Endothelial cell of umbilical vein (primary cell): ENCODE measurements around the gene MISFA. TPM values are rescaled to one million over a fixed set of nuclear protein-coding genes. Genes with fewer than 3 reads are reported as not detected.

Source experiments
- BruUV-seq: library from RNA; stranded (reverse); fragments of 400-500 nt; replicated peaks from 2 replicates; lab custom pipeline; 2021; lab: Mats Ljungman, UMichigan
- CTCF ChIA-PET: fragments of 300-600, 350-600 bp; sonication (Branson Sonifier 250); formaldehyde crosslinking; loops from one replicate; lab custom pipeline; 2021; ENCODE audit warnings: antibody characterized with exemption, inconsistent platforms; lab: Charles Lee
- POLR2A ChIA-PET: fragments of 300-600, 350-600 bp; sonication (Branson Sonifier 250); formaldehyde crosslinking; loops from one replicate; lab custom pipeline; 2021; ENCODE audit warnings: antibody characterized with exemption, inconsistent platforms; lab: Charles Lee
- DNase-seq: peaks from one replicate; pipeline ENCODE4 v3.0.0-alpha.2; 2011; ENCODE audit warnings: low read depth, low spot score
- FAIRE-seq: peaks from 2 replicates; lab custom pipeline; 2011; peaks lifted over from hg19 to GRCh38; lab: Jason Lieb, UNC
- H2AFZ ChIP-seq: 2 replicates; pipeline ENCODE4 v1.6.0; 2012; ENCODE audit warnings: low read depth, low read length, control low read depth, inconsistent platforms
- H3K27ac ChIP-seq: 2 replicates; pipeline ENCODE4 v1.5.1; 2011; ENCODE audit warnings: low read depth, mild to moderate bottlenecking, control low read depth, low read length, moderate library complexity; ENCODE audit not compliant: insufficient read depth
- H3K27me3 ChIP-seq, 2 experiments: 2 replicates each; pipeline versions ENCODE4 v1.6.0 to v1.6.1; 2011; ENCODE audit warnings: low read length in 2 of 2, mixed read lengths in 1 of 2; ENCODE audit not compliant: control insufficient read depth in 2 of 2, insufficient read depth in 2 of 2
- H3K36me3 ChIP-seq, 2 experiments: 2 replicates in 1 of 2; 3 replicates in 1 of 2; pipeline ENCODE4 v1.5.1; 2011; ENCODE audit warnings: low read length in 2 of 2, mild to moderate bottlenecking in 1 of 2, moderate library complexity in 1 of 2; ENCODE audit not compliant: control insufficient read depth in 2 of 2, insufficient read depth in 2 of 2; ENCODE audit errors: extremely low read depth in 1 of 2
- H3K4me1 ChIP-seq: 3 replicates; pipeline ENCODE4 v1.5.1; 2011; ENCODE audit warnings: mild to moderate bottlenecking, low read length; ENCODE audit not compliant: control insufficient read depth, insufficient read depth; ENCODE audit errors: extremely low read depth
- H3K4me2 ChIP-seq: 2 replicates; pipeline ENCODE4 v1.6.1; 2011; ENCODE audit warnings: low read length, control low read depth, mixed read lengths; ENCODE audit not compliant: insufficient read depth
- H3K4me3 ChIP-seq, 3 experiments: fragments of 200-600 bp in 1 of 3; sonication (generic), shearing (Covaris generic) in 1 of 3; replicated peaks in 1 of 3; 2 replicates each; pipeline ENCODE4 v1.5.1; 2011 to 2016; ENCODE audit warnings: control low read depth in 3 of 3, low read length in 3 of 3, mild to moderate bottlenecking in 2 of 3, inconsistent platforms in 1 of 3, low read depth in 1 of 3, moderate library complexity in 1 of 3; ENCODE audit not compliant: insufficient read depth in 1 of 3
- H3K79me2 ChIP-seq: 2 replicates; pipeline ENCODE4 v1.6.0; 2012; ENCODE audit warnings: low read length, inconsistent platforms; ENCODE audit not compliant: control insufficient read depth, insufficient read depth
- H3K9ac ChIP-seq: replicated peaks from 2 replicates; pipeline ENCODE3; 2011; ENCODE audit warnings: low read length, control low read depth; ENCODE audit not compliant: insufficient read depth; ENCODE audit errors: extremely low read depth
- H3K9me1 ChIP-seq: replicated peaks from 3 replicates; pipeline ENCODE4 v1.6.0; 2011; ENCODE audit warnings: mild to moderate bottlenecking, low read length; ENCODE audit not compliant: control insufficient read depth, insufficient read depth; ENCODE audit errors: extremely low read depth
- H3K9me3 ChIP-seq: replicated peaks from 2 replicates; pipeline ENCODE4 v1.5.1; 2012; ENCODE audit warnings: low read length, inconsistent platforms; ENCODE audit not compliant: control insufficient read depth, insufficient read depth
- H4K20me1 ChIP-seq: replicated peaks from 2 replicates; pipeline ENCODE3; 2011; ENCODE audit warnings: mild to moderate bottlenecking, low read length; ENCODE audit not compliant: control insufficient read depth, insufficient read depth; ENCODE audit errors: extremely low read depth
- CTCF ChIP-seq, 2 donors: IDR thresholded peaks; 1 replicate in 1 of 2; 2 replicates in 1 of 2; pipeline ENCODE4 v1.5.1; 2011; ENCODE audit warnings: low read length in 2 of 2, mild to moderate bottlenecking in 2 of 2, moderate library complexity in 2 of 2, control low read depth in 1 of 2, inconsistent platforms in 1 of 2, low read depth in 1 of 2; ENCODE audit not compliant: insufficient read depth in 1 of 2; ENCODE audit errors: extremely low read depth in 1 of 2
- EZH2 ChIP-seq: IDR thresholded peaks from 2 replicates; pipeline ENCODE4 v1.6.1; 2012; ENCODE audit warnings: borderline replicate concordance, low read depth, mild to moderate bottlenecking, moderate library complexity, low read length, inconsistent platforms; ENCODE audit not compliant: severe bottlenecking
- FOS ChIP-seq: IDR thresholded peaks from 2 replicates; pipeline ENCODE4 v1.6.1; 2011; ENCODE audit warnings: mild to moderate bottlenecking, low read length, moderate library complexity, borderline replicate concordance; ENCODE audit not compliant: insufficient read depth
- GATA2 ChIP-seq: IDR thresholded peaks from 2 replicates; pipeline ENCODE4 v1.7.0; 2011; ENCODE audit warnings: low read depth, mild to moderate bottlenecking, moderate library complexity, mixed read lengths, low read length; ENCODE audit not compliant: insufficient read length, insufficient read depth
- JUN ChIP-seq: IDR thresholded peaks from 2 replicates; pipeline ENCODE4 v1.6.1; 2011; ENCODE audit warnings: borderline replicate concordance, low read depth; ENCODE audit not compliant: insufficient read length, insufficient read depth
- MAX ChIP-seq: IDR thresholded peaks from 2 replicates; pipeline ENCODE4 v1.6.1; 2011; ENCODE audit not compliant: insufficient read depth, insufficient read length
- MYC ChIP-seq: IDR thresholded peaks from one replicate; pipeline ENCODE4 v1.6.1; 2011; ENCODE audit warnings: mild to moderate bottlenecking, low read depth, low read length
- POLR2A ChIP-seq: IDR thresholded peaks from 2 replicates; pipeline ENCODE4 v1.6.1; 2012; ENCODE audit warnings: low read depth, mild to moderate bottlenecking, control low read depth, low read length
- POLR2AphosphoS5 ChIP-seq: IDR thresholded peaks from 2 replicates; pipeline ENCODE4 v1.6.1; 2012; ENCODE audit warnings: low read depth, mild to moderate bottlenecking, control low read depth, low read length, moderate library complexity; ENCODE audit not compliant: insufficient read depth
- dilution Hi-C: fragments of 300-500 bp; cut with MboI; formaldehyde crosslinking; loops from one replicate; pipeline ENCODE4 v1.15.0; 2019; ENCODE audit warnings: low sequenced_read_pairs; ENCODE audit not compliant: extremely low pct_ligation_motif_present
- intact Hi-C: fragments of 100-400 bp; cut with micrococcal nuclease; formaldehyde crosslinking; loops from one replicate; pipeline ENCODE4 v1.10.0; 2022
- polyA plus RNA-seq, 4 experiments: library from polyadenylated mRNA; depleted of rRNA in 3 of 4; stranded (reverse) in 3 of 4; unstranded in 1 of 4; fragments of >200 nt; gene quantifications; 2 replicates each; pipeline versions ENCODE4 v1.2.1 to v1.2.3, GENCODE V29; 2011 to 2012; ENCODE audit warnings: missing spikeins in 1 of 4
- total RNA-seq: library from RNA; stranded (reverse); gene quantifications from 2 replicates; pipeline ENCODE4 v1.2.3, GENCODE V29; 2021

Gene MISFA
- total and polyA plus RNA-seq, 2 donors (not counting 3 experiments of a cell fraction or from before 2014, with no cell fraction given) = 1.4 to 3.6 TPM

GRCh38 chr11:18563090-18563730, 36.4 kb upstream of the MISFA start:
- Histone ChIP-seq H4K20me1 (no peaks in the 10 kb centered on the region), H2AFZ (no peak overlapping the region), H3K27ac (no peak overlapping the region), H3K9me1 (no peaks in the 10 kb centered on the region), H3K36me3 (peaks cover 2 to 4% of the 10 kb centered on the region in 2 experiments), H3K9me3 (no peaks in the 10 kb centered on the region), H3K79me2 (no peaks in the 10 kb centered on the region), H3K4me3 (no peak overlapping the region), H3K27me3 (no peaks in the 10 kb centered on the region), H3K4me2 (no peak overlapping the region), H3K4me1 (no peaks in the 10 kb centered on the region), H3K9ac (no peak overlapping the region)
- no peak for TF ChIP-seq EZH2
- no peak for TF ChIP-seq FOS
- TF ChIP-seq POLR2A = no peak
- no peak for TF ChIP-seq JUN
- TF ChIP-seq MAX = no peak
- no peak for TF ChIP-seq GATA2
- intact Hi-C loops (no loop called here), dilution Hi-C loops (no loop called here)
- ChIA-PET POLR2A (no interaction called here), CTCF (no interaction called here)
- FAIRE-seq (no peak), DNase-seq (no peak)
- no TSS peak for BruUV-seq

- ChIA-PET CTCF (interaction anchor here (1.2 kb wide), 2 partner anchors 23 to 46 kb away, joined by 3 to 4 read pairs; no protein-coding TSS in a partner anchor), POLR2A (no interaction called here)
- DNase-seq = no peak
- BruUV-seq = no TSS peak
- H3K27me3 ChIP-seq = no peaks in the 10 kb centered on the region
- no peaks in the 10 kb centered on the region for H3K79me2 ChIP-seq
- intact Hi-C loops = no loop called here
- H3K9ac ChIP-seq = no peak overlapping the region
- H3K27ac ChIP-seq = no peak overlapping the region
- no peak for FAIRE-seq
- no peak overlapping the region for H2AFZ ChIP-seq
- no peaks in the 10 kb centered on the region for H3K4me1 ChIP-seq
- TF ChIP-seq MYC (no peak), MAX (no peak), POLR2AphosphoS5 (no peak), FOS (no peak), GATA2 (no peak), JUN (no peak), POLR2A (no peak), CTCF (IDR thresholded peaks at IDR 0.05; ENCODE audit: extremely low read depth in 1 of 2, insufficient read depth in 1 of 2, low read depth in 1 of 2, low read length in 2 of 2) (no peak)
- H3K9me3 ChIP-seq = no peaks in the 10 kb centered on the region
- no peaks in the 10 kb centered on the region for H3K9me1 ChIP-seq
- H3K4me3 ChIP-seq = no peak overlapping the region
- H4K20me1 ChIP-seq = no peaks in the 10 kb centered on the region
- peaks cover 2 to 4% of the 10 kb centered on the region in 2 experiments for H3K36me3 ChIP-seq
- H3K4me2 ChIP-seq = no peak overlapping the region
- dilution Hi-C loops = no loop called here
Measured at GRCh38 chr11:18564149-18564548, 35.4 kb upstream of the MISFA start.
